ENCODE measurements around the gene PPP1R16B.
A peak's percentile ranks its signal among the peaks of the same experiment; 100 is the strongest.

The PPP1R16B gene

GRCh38 chr20:38880952-38881735 is 75.6 kb downstream of the PPP1R16B start (continued):
- TF ChIP-seq EGR2 (tag by site-specific recombination; IDR thresholded peaks at IDR 0.05; ENCODE audit: low read depth) = peak; percentile 18; the same call in 1 of the 2 replicates

- CTCF ChIA-PET = interaction anchor here (0.7 to 2.6 kb wide), 4 partner anchors 11 to 566 kb away, joined by 3 to 22 read pairs (median 4); no protein-coding TSS in a partner anchor
- Histone ChIP-seq H3K27ac (ENCODE audit: extremely low read depth, low read depth, low read length) (no peak overlapping the region), H3K36me3 (ENCODE audit: control insufficient read depth in 2 of 2, insufficient read depth in 1 of 2, low read length in 2 of 2) (no peaks in the 10 kb centered on the region), H3K4me3 (ENCODE audit: low read depth, low read length) (no peak overlapping the region), H3K9me3 (ENCODE audit: control insufficient read depth, insufficient read depth, low read depth, low read length) (no peaks in the 10 kb centered on the region), H3K4me1 (ENCODE audit: control insufficient read depth, insufficient read depth, low read length) (no peaks in the 10 kb centered on the region)
- TF ChIP-seq ZNF404 (tag by site-specific recombination; IDR thresholded peaks at IDR 0.05) (no peak), SP3 (tag by site-specific recombination; IDR thresholded peaks at IDR 0.05) (no peak), ZBTB10 (tag by site-specific recombination; IDR thresholded peaks at IDR 0.05) (no peak), ZNF626 (tag by site-specific recombination; IDR thresholded peaks at IDR 0.05) (no peak), ZNF747 (tag by site-specific recombination; IDR thresholded peaks at IDR 0.05) (no peak), ZNF501 (tag by site-specific recombination; IDR thresholded peaks at IDR 0.05) (no peak), PRDM1 (tag by site-specific recombination; IDR thresholded peaks at IDR 0.05) (no peak), ZNF664 (tag by site-specific recombination; IDR thresholded peaks at IDR 0.05) (no peak), ZBTB8A (tag by site-specific recombination; IDR thresholded peaks at IDR 0.05) (no peak), ZNF776 (tag by site-specific recombination; IDR thresholded peaks at IDR 0.05; ENCODE audit: borderline replicate concordance) (no peak), HIC1 (tag by site-specific recombination; IDR thresholded peaks at IDR 0.05) (no peak), ZNF280D (tag by site-specific recombination; IDR thresholded peaks at IDR 0.05) (no peak), ZNF623 (tag by site-specific recombination; IDR thresholded peaks at IDR 0.05) (no peak), ZNF585B (tag by site-specific recombination; IDR thresholded peaks at IDR 0.05) (no peak), AEBP2 (tag by site-specific recombination; IDR thresholded peaks at IDR 0.05; ENCODE audit: borderline replicate concordance) (no peak), ZNF155 (tag by site-specific recombination; IDR thresholded peaks at IDR 0.05) (no peak)
- POLR2A ChIA-PET = no interaction called here
Observed at GRCh38 chr20:38881806-38882440, 76.4 kb downstream of the PPP1R16B start.
